Heart left ventricle (tissue), 16 donors: Measurements from ENCODE around the gene GPR39. TPM values are rescaled to one million over a fixed set of nuclear protein-coding genes. Genes with fewer than 3 reads are reported as not detected.

Experiments
- ATAC-seq, 4 donors: fragments of 200-7000 bp; cut with Tn5 transposase; one replicate each; pipeline ENCODE4 v1.9.1; 2020 to 2022; ENCODE audit warnings: moderate library complexity in 4 of 4, mild to moderate bottlenecking in 3 of 4, moderate number of reproducible peaks in 1 of 4
- DNase-seq, 5 donors: peaks; one replicate each; pipeline ENCODE4 v3.0.0-alpha.2; 2020
- H3K27ac ChIP-seq, 12 donors: fragments of 200-600 bp; sonication (generic) in 4 of 12; one replicate each; pipeline versions ENCODE4 v1.5.0 to v1.8.0; 2016 to 2022; ENCODE audit warnings: mild to moderate bottlenecking in 2 of 12
- H3K27me3 ChIP-seq, 9 donors: fragments of 200-600 bp; sonication (generic) in 2 of 9; one replicate each; pipeline versions ENCODE4 v1.5.1 to v1.8.0; 2016 to 2022; ENCODE audit warnings: mild to moderate bottlenecking in 3 of 9
- H3K36me3 ChIP-seq, 9 donors: fragments of 200-600 bp; sonication (generic) in 2 of 9; one replicate each; pipeline versions ENCODE4 v1.5.0 to v1.8.0; 2018 to 2022; ENCODE audit warnings: mild to moderate bottlenecking in 2 of 9
- H3K4me1 ChIP-seq, 12 donors: fragments of 200-600 bp; sonication (generic) in 4 of 12; one replicate each; pipeline versions ENCODE4 v1.5.0 to v1.8.0; 2016 to 2022; ENCODE audit warnings: mild to moderate bottlenecking in 3 of 12
- H3K4me3 ChIP-seq, 12 donors: fragments of 200-600 bp; sonication (generic) in 4 of 12; one replicate each; pipeline versions ENCODE4 v1.5.0 to v1.8.0; 2017 to 2022; ENCODE audit warnings: mild to moderate bottlenecking in 9 of 12, moderate library complexity in 4 of 12
- H3K9me3 ChIP-seq, 12 donors: fragments of 200-600 bp; sonication (generic) in 4 of 12; one replicate each; pipeline versions ENCODE4 v1.5.0 to v1.8.0; 2016 to 2022; ENCODE audit warnings: mild to moderate bottlenecking in 1 of 12
- CTCF ChIP-seq, 12 donors: fragments of 200-600 bp; sonication (generic) in 4 of 12; IDR thresholded peaks; one replicate each; pipeline versions ENCODE4 v1.5.0 to v1.8.0; 2018 to 2022; ENCODE audit warnings: antibody characterized with exemption in 12 of 12, mild to moderate bottlenecking in 5 of 12
- POLR2A ChIP-seq, 2 donors: fragments of 450-650 bp; IDR thresholded peaks; one replicate each; pipeline ENCODE4 v1.6.1; 2017; ENCODE audit warnings: antibody characterized with exemption in 2 of 2, mild to moderate bottlenecking in 2 of 2, moderate library complexity in 2 of 2
- WGBS, 4 donors: extraction: QIAGEN DNeasy Blood & Tissue Kit in 2 of 4; methylation state at CpG; one replicate each; pipeline versions ENCODE4 v1.1.5 to v1.1.7; 2013 to 2018; 5-methylcytosine and 5-hydroxymethylcytosine counted together
- intact Hi-C, 10 donors: fragments of 100-400 bp; cut with DNase I; formaldehyde crosslinking; loops; one replicate each; pipeline versions ENCODE4 v1.11.1 to v1.14.2; 2022
- polyA plus RNA-seq, 2 donors: library from polyadenylated mRNA; stranded (reverse); fragments of 200-250 nt; gene quantifications; one replicate each; pipeline ENCODE4 v1.2.3, GENCODE V29; 2013
- total RNA-seq, 9 donors: library from RNA; depleted of rRNA in 2 of 9; stranded (reverse); fragments of >200 nt in 2 of 9; fragmentation: NEBNext Ultra II Directional in 3 of 9; extraction: Animal tissue kit (Norgen Biotek cat#: 25700) in 3 of 9; gene quantifications; one replicate each; pipeline versions ENCODE4 v1.1.0 to v1.2.4, GENCODE V29; 2016 to 2023
- donor health status: ischemic (EF 13 %, LVEDD 7.1; RV severe dilation, severe dysfunction).
- donor health status: healthy with polysubstance abuse.
- donor health status: DM: no; HTN: yes; CAD: no.
- donor health status: DM: no; HTN: no; CAD: no.
- donor health status: ischemic (EF 25% LVEDD 6.9; RV normal size, moderate dysfunction).
- donor health status: ischemic (EF 25% LVEDD 5.7; RV mildly dilated, moderate dysfunction).
- donor health status: healthy.
- donor health status: DM: yes; HTN: yes; CAD: no.
- donor health status: ischemic (EF 35%, LVEDD 5.7; RV mildly dilated, moderate dysfunction).
- donor health status: nonischemic (EF 11% LVEDD 7.7; RV severe dilation, severe dysfunction).
- donor health status: DM: yes; HTN: yes; CAD: no.
- donor health status: PGD.
- donor health status: ischemic (EF 29% LVEDD 5.4; RV normal size, mild dysfunction).
- donor health status: nonischemic (EF 23%, LVEDD 6.1; RV moderate dilation, normal function).

Gene GPR39
- total and polyA plus RNA-seq, 11 donors = 0.11 TPM; not detected in 10

- WGBS, 4 donors = 78 to 88% (median 83%) methylated on average over 5 of the region's 5 CpGs
- Histone ChIP-seq H3K4me3 (no peak overlapping the region), H3K27me3 (peaks cover 0 to 3% (median 0%) of the 10 kb centered on the region in 9 donors), H3K4me1 (no peaks in the 10 kb centered on the region), H3K9me3 (no peaks in the 10 kb centered on the region), H3K36me3 (no peaks in the 10 kb centered on the region), H3K27ac (no peak overlapping the region)
- intact Hi-C loops = no loop called here
- no peak for TF ChIP-seq POLR2A (IDR thresholded peaks at IDR 0.05)
- no peak for TF ChIP-seq CTCF (IDR thresholded peaks at IDR 0.05)
- ATAC-seq = peak; percentile 26 to 81 (median 76)
- DNase-seq = no peak
Measured at GRCh38 chr2:132424526-132425121, 8.0 kb downstream of the GPR39 start.

GRCh38 chr2:132426033-132426432 lies 9.4 kb downstream of the GPR39 start:
- no peak for TF ChIP-seq POLR2A (IDR thresholded peaks at IDR 0.05)
- no peak for TF ChIP-seq CTCF (IDR thresholded peaks at IDR 0.05)
- Histone ChIP-seq H3K4me3 (no peak overlapping the region), H3K27me3 (peaks cover 0 to 6% (median 0%) of the 10 kb centered on the region in 9 donors), H3K36me3 (no peaks in the 10 kb centered on the region), H3K27ac (no peak overlapping the region), H3K9me3 (no peaks in the 10 kb centered on the region), H3K4me1 (no peaks in the 10 kb centered on the region)
- ATAC-seq (no peak), DNase-seq (no peak)
- WGBS, 4 donors = 52 to 83% (median 76%) methylated on average over 3 of the region's 3 CpGs
- intact Hi-C loops = no loop called here

- H3K4me1 ChIP-seq = no peaks in the 10 kb centered on the region
- H3K27me3 ChIP-seq = peaks cover 0 to 6% (median 0%) of the 10 kb centered on the region in 9 donors
- DNase-seq (no peak), ATAC-seq (no peak)
- no peak overlapping the region for H3K27ac ChIP-seq
- intact Hi-C loops = no loop called here
- peaks cover 0 to under 1% (median 0%) of the 10 kb centered on the region in 12 donors for H3K9me3 ChIP-seq
- WGBS, 4 donors = 73 to 85% (median 76%) methylated on average over 5 of the region's 5 CpGs
- TF ChIP-seq CTCF (IDR thresholded peaks at IDR 0.05) (no peak), POLR2A (IDR thresholded peaks at IDR 0.05) (no peak)
- no peaks in the 10 kb centered on the region for H3K36me3 ChIP-seq
- H3K4me3 ChIP-seq = no peak overlapping the region
Measured at GRCh38 chr2:132426656-132427055, 10.1 kb downstream of the GPR39 start.

- WGBS, 4 donors = 78 to 88% (median 84%) methylated on average over 2 of the region's 2 CpGs
- ATAC-seq = no peak
- Histone ChIP-seq H3K4me1 (no peaks in the 10 kb centered on the region), H3K9me3 (peaks cover 0 to 13% (median 0%) of the 10 kb centered on the region in 12 donors), H3K27me3 (peaks cover 0 to 6% (median 0%) of the 10 kb centered on the region in 9 donors), H3K27ac (no peak overlapping the region), H3K4me3 (no peak overlapping the region), H3K36me3 (no peaks in the 10 kb centered on the region)
- no peak for TF ChIP-seq CTCF (IDR thresholded peaks at IDR 0.05)
- no peak for TF ChIP-seq POLR2A (IDR thresholded peaks at IDR 0.05)
- DNase-seq = no peak
- intact Hi-C loops = no loop called here
Measured at GRCh38 chr2:132429351-132429750, 12.7 kb downstream of the GPR39 start.
